GM12875 (cell line): Measurements from ENCODE around the gene FNDC11.

Source experiments
- H3K4me3 ChIP-seq: one replicate; pipeline ENCODE4 v1.5.1; 2011; ENCODE audit warnings: low read depth, low read length, control low read depth
- CTCF ChIP-seq: IDR thresholded peaks from 2 replicates; pipeline ENCODE4 v1.5.1; 2011; ENCODE audit warnings: low read depth, mild to moderate bottlenecking, control low read depth, inconsistent platforms, low read length, moderate library complexity, borderline replicate concordance; ENCODE audit not compliant: insufficient read depth

FNDC11 gene

GRCh38 chr20:63527184-63527583 lies 26.8 kb upstream of the FNDC11 start:
- no peak overlapping the region for H3K4me3 ChIP-seq
- no peak for TF ChIP-seq CTCF

DNA sequence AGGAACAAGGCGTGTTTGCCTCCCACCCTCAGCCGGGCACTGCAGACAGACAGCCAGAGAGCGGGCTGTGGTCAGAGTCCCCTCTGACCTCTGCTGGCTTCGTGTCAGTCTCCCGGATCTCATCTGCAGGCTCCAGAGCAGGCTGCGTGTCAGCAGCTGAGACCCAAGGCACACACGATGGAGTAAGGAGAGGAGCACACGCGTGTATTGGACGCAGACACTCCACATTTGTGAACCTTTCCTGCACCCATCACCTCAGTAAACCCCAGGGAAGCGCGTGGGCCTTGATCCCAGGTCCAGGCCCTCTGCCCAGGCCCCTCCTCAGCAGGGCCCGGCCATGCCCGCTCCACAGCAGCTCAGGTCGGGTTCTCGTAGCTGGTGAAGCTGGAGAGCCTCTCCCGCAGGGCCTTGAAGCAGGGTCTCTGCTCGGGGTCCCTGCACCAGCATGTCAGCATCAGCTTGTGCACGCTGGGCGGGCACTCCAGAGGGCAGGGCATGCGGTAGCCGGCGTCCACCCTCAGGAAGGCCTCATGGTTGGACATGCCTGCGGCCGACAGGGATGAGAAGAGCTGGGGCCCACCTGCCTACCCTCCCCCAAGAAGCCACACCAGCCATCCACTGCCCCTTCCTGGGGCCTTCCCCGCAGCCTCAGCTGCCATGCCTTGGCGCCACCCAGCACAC lies 24.6 kb upstream of the FNDC11 start:
- H3K4me3 ChIP-seq: no peak overlapping the region
- no peak for TF ChIP-seq CTCF

DNA sequence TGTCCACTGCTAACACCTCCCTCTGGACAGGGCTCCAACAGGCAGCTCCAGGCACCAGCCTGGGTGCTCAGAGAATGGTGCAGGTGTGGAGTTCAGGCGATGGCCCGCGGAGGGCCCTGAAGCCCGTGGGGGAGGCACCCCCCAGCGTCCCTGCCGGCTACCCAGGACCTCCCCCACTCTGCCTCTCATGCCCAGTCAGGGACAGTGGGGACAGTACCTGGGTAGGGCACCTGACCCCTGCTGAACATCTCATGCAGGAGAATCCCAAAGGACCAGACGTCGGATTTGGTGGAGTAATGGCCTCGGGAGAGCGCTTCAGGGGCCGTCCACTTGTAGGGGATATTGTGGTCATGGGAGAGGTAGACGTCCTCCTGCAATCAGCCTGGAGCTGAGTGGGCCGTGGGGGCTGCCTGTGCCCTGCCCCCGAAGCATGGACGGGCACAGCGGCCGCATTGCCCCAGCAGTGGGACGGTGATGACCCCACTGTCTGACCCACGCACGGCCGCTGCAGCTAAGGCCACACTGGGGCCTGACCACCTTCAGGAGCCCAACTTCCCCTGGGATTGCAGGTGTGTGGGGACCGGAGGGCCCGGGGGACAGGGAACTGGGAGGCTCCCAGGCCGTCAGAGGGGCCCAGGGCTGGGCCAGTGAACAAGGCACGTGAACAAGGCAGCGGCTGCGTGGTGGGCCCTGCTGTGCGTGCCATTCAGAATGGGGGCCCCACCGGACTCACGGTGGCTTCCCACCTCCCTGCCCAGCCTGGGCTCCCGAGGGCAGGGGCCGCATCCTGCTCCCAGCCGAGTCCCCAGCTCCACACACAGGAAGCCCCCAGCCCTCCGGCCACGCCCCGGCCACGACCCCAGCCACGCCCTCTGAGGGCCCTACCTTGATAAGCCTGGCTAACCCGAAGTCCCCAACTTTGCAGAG lies 23.8 kb upstream of the FNDC11 start:
- no peak overlapping the region for H3K4me3 ChIP-seq
- TF ChIP-seq CTCF: no peak

- no peak overlapping the region for H3K4me3 ChIP-seq
- no peak for TF ChIP-seq CTCF
Observed at GRCh38 chr20:63530788-63531160, 23.2 kb upstream of the FNDC11 start.

DNA sequence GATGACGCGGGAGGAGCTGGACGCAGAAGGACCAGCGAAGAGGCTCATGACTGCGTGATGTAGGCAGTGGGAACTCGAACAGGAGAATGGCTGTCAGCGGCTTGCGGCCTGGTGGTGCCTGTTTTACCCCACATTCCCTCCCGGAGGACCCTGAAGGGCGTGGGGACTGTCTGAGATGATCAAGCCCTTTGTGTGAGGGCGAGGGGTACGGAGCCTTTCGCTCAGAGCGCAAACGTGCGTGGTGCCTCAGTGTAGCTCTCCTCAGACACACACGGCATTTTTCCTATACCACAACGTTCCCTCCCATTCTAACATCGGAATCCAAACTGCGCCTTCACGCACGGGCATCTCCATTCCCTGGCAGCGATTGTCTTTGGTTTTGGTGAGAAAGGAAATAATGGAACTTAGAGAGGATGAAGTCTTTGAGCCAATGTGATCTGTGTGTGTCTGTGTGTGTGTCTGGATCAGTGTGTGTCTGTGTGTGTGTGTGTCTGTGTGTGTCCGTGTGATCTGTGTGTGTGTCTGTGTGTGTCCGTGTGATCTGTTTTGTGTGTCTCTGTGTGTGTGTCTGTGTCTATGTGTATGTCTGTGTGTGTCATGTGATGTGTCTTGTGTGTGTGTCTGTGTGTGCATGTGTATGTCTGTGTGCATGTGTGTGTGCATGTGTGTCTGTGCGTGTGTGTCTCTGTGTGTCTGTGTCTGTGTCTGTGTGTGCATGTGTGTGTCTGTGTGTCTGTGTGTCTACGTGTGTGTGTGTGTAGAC lies 22.1 kb upstream of the FNDC11 start:
- no peak overlapping the region for H3K4me3 ChIP-seq
- no peak for TF ChIP-seq CTCF

DNA sequence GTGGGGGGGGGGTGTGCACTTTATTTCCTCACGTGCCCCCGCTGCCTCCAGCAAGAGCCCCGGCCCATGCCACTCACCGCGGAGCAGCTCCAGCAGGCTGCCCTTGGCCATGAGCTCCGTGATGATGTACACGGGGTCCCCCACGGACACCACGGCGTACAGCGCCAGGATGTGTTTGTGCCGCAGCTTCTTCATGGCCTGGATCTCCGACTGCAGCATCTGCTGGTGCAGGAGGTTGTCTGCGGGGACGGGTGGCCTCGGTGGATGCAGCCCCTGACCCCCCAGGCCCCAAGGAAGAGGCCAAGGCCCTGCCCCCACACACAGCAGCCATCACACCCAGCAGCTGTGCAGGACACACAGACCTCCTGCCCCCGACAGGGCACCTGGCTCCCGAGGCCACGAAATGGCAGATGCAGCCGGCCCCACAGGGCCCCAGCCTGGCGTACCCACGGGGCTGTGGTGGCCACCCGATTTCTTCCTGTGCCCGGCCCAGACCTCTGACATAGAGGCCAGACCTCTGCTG lies 21.4 kb upstream of the FNDC11 start:
- TF ChIP-seq CTCF: no peak
- no peak overlapping the region for H3K4me3 ChIP-seq
